Measurements from ENCODE around the gene SH3RF2. TPM values are rescaled to one million over a fixed set of nuclear protein-coding genes. Genes with fewer than 3 reads are reported as not detected.

The SH3RF2 gene
- total RNA-seq, 4 donors from 2014 or later, result 129 to 334 (median 160) TPM

DNA sequence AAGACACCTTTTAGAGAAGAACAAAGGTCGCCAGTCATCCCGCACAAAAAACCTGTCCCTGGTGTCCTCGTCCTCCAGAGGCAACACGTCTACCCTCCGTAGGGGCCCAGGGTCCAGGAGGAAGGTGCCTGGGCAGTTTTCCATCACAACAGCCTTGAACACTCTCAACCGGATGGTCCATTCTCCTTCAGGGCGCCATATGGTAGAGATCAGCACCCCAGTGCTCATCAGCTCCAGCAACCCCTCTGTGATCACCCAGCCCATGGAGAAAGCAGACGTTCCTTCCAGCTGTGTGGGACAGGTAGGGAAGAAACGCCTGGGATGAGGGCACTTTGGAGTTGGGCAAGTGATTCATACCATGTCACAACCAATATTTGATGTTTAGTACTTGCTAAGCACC, 77.4 kb downstream of the SH3RF2 start:
- Histone ChIP-seq H3K27ac (no peak overlapping the region), H3K9me3 (no peaks in the 10 kb centered on the region), H3K36me3 (peaks cover 8% of the 10 kb centered on the region), H3K4me1 (no peaks in the 10 kb centered on the region), H3K27me3 (no peaks in the 10 kb centered on the region), H3K4me3 (no peak overlapping the region)
- 91% methylated on average over 9 of the region's 9 CpGs for WGBS
- DNase-seq (ENCODE audit: low spot score in 2 of 2), result no peak
- no peak for TF ChIP-seq POLR2A (IDR thresholded peaks at IDR 0.05)
- TF ChIP-seq, protein P1, sequence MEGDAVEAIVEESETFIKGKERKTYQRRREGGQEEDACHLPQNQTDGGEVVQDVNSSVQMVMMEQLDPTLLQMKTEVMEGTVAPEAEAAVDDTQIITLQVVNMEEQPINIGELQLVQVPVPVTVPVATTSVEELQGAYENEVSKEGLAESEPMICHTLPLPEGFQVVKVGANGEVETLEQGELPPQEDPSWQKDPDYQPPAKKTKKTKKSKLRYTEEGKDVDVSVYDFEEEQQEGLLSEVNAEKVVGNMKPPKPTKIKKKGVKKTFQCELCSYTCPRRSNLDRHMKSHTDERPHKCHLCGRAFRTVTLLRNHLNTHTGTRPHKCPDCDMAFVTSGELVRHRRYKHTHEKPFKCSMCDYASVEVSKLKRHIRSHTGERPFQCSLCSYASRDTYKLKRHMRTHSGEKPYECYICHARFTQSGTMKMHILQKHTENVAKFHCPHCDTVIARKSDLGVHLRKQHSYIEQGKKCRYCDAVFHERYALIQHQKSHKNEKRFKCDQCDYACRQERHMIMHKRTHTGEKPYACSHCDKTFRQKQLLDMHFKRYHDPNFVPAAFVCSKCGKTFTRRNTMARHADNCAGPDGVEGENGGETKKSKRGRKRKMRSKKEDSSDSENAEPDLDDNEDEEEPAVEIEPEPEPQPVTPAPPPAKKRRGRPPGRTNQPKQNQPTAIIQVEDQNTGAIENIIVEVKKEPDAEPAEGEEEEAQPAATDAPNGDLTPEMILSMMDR (IDR thresholded peaks at IDR 0.05), result no peak
- no peak for TF ChIP-seq POLR2AphosphoS5 (IDR thresholded peaks at IDR 0.05)
- TF ChIP-seq EP300 (IDR thresholded peaks at IDR 0.05), result no peak

DNA sequence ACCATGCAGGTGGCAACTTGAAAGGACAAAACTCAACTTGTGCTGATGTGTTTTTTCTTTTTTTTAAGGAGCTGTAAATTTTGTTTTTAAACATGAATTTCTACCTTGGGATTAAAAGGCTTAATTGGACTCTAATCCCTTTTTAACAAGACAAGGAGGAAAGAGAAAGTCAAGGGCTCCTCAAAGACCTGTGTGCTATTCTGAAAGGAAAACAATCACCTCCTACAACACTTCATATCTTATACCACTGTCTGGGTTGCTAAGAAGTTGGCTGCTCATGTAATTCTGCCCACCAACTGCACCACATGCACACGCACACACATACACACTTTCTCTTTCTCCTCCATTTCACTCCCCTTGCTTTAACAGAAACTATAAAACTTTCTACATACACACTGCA, 78.6 kb downstream of the SH3RF2 start:
- Histone ChIP-seq H3K36me3 (peaks cover 8% of the 10 kb centered on the region), H3K4me3 (no peak overlapping the region), H3K9me3 (no peaks in the 10 kb centered on the region), H3K27me3 (no peaks in the 10 kb centered on the region), H3K4me1 (no peaks in the 10 kb centered on the region), H3K27ac (no peak overlapping the region)
- no peak for TF ChIP-seq POLR2A (IDR thresholded peaks at IDR 0.05)
- TF ChIP-seq EP300 (IDR thresholded peaks at IDR 0.05), result no peak
- no peak for TF ChIP-seq POLR2AphosphoS5 (IDR thresholded peaks at IDR 0.05)
- TF ChIP-seq, protein P1 (IDR thresholded peaks at IDR 0.05), result no peak
- no peak for DNase-seq (ENCODE audit: low spot score in 2 of 2)
- 100% methylated on average over 1 of the region's 1 CpG for WGBS

DNA sequence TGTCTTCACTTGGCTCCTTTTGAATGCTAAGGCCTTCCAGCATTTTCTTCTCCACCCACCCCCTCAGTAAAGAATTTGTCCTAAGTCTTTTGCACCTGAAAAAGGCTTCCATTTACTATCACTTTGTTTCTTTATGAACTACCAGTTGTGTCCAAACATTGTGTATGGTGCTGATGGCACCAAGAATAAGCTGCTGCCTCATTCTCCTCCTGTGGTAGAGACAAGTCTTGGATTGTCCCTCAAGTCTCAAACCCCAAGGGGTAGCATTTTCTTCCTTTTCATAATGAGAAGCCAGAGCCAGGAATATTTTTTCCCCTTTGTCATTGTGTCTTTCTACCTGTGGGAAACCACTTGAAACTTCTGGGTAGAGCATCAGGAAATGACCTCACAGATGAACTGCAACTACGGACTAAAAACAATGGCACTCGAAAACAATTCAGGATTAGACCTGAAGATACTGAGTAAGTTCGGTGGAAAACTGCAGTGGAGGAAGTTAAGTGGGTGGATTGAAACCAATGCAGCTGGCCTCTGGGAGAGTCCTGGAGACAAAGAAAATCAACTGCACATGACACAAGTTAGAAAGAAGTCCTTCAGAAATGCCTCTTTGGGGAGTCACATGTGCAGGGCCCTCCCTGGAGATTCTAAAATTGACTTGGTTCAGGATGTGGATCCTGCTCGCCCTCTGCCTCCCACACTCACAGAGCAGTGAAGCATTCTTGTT, 80.5 kb downstream of the SH3RF2 start:
- H3K27me3 ChIP-seq, result no peaks in the 10 kb centered on the region
- no peaks in the 10 kb centered on the region for H3K4me1 ChIP-seq
- H3K36me3 ChIP-seq, result peaks cover 8% of the 10 kb centered on the region
- TF ChIP-seq, protein P1 (IDR thresholded peaks at IDR 0.05), result no peak
- TF ChIP-seq POLR2A (IDR thresholded peaks at IDR 0.05) (no peak), EP300 (IDR thresholded peaks at IDR 0.05) (no peak)
- no peak for DNase-seq (ENCODE audit: low spot score in 2 of 2)
- 64% methylated on average over 4 of the region's 4 CpGs for WGBS
- H3K27ac ChIP-seq, result no peak overlapping the region
- no peak overlapping the region for H3K4me3 ChIP-seq
- no peaks in the 10 kb centered on the region for H3K9me3 ChIP-seq

DNA sequence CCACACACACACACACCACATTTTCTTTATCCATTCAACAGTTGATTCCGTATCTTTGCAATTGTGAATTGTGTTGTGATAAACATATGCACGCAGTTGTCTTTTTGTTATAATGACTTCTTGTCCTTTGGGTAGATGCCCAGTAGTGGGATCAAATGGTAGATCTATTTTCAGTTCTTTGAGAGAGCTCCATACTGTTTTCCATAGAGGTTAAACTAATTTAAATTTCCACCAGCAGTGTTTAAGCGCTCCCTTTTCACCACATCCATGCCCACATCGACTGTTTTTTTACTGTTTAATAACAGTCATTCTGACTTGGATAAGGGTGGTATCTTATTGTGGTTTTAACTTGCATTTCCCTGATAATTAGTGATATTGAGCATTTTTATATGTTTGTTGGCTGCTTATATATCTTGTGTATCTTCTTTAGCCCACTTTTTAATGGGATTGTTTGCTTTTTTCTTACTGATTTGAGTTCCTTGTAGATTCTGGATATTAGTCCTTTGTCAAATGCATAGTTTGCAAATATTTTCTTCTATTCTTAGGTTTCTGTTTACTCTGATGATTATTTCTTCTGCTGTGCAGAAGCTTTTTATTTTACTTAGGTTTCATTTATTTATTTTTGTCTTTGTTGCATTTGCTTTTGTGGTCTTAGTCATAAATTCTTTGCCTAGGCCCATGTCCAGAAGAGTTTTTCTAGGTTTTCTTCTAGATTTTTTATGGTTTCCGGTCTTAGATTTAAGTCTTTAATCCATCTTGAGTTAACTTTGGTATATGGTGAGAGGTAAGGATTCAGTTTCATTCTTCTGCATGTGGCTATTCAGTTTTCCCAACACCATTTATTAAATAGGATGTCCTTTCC, 82.4 kb downstream of the SH3RF2 start:
- 69% methylated on average over 5 of the region's 5 CpGs for WGBS
- Histone ChIP-seq H3K27ac (no peak overlapping the region), H3K9me3 (no peaks in the 10 kb centered on the region), H3K4me3 (no peak overlapping the region), H3K36me3 (peaks cover 5% of the 10 kb centered on the region), H3K4me1 (no peaks in the 10 kb centered on the region), H3K27me3 (no peaks in the 10 kb centered on the region)
- TF ChIP-seq POLR2A (IDR thresholded peaks at IDR 0.05), result no peak
- DNase-seq (ENCODE audit: low spot score in 2 of 2), result no peak

DNA sequence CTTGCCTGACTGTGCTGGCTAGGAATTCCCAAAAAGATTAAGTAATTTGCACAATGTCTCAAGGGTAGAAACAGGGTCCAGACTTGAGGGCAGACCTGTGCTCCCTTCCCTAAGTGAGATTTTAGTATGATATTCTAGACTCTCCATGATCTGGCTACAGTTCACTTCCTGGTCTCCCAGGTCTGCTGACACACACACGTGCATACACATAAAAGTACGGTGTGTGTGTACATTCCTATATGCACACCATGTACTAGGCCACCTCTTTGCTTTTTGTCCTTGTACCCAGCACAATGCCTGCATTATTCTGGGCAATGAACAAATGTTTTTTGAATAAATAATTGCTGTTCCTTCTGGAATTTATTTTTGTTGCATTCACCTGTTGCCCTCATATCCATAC, 83.7 kb downstream of the SH3RF2 start:
- Histone ChIP-seq H3K27me3 (no peaks in the 10 kb centered on the region), H3K4me3 (no peak overlapping the region), H3K36me3 (peaks cover 5% of the 10 kb centered on the region), H3K9me3 (no peaks in the 10 kb centered on the region), H3K27ac (no peak overlapping the region), H3K4me1 (no peaks in the 10 kb centered on the region)
- no peak for TF ChIP-seq POLR2AphosphoS5 (IDR thresholded peaks at IDR 0.05)
- no peak for TF ChIP-seq POLR2A (IDR thresholded peaks at IDR 0.05)
- DNase-seq (ENCODE audit: low spot score in 2 of 2), result no peak
- 21% methylated on average over 2 of the region's 2 CpGs for WGBS

DNA sequence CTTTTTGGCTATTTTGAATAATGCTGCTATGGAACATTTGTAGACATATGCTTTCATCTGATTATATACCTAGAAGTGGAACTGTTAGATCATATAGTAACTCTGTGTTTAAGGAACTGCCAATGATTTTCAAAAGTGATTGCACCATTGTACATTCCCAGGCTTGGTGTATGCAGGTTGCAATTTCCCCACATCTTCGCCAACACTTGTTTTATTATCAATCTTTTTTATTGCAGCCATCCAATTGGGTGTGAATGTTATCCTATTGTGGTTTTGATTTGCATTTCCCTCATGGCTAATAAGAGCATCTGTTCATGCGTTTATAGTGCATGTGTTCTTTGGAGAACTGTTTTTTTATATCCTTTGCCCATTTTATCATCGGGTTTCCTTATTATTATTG, 87.7 kb downstream of the SH3RF2 start:
- no peak for TF ChIP-seq POLR2A (IDR thresholded peaks at IDR 0.05)
- TF ChIP-seq POLR2AphosphoS5 (IDR thresholded peaks at IDR 0.05), result no peak
- TF ChIP-seq EP300 (IDR thresholded peaks at IDR 0.05), result no peak
- TF ChIP-seq, protein P1 (IDR thresholded peaks at IDR 0.05), result no peak
- 66% methylated on average over 3 of the region's 3 CpGs for WGBS
- H3K9me3 ChIP-seq, result no peaks in the 10 kb centered on the region

More for the DNA sequence above, 87.7 kb downstream of the SH3RF2 start:
- peaks cover 20% of the 10 kb centered on the region for H3K4me1 ChIP-seq
- DNase-seq (ENCODE audit: low spot score in 2 of 2), result no peak
- H3K4me3 ChIP-seq, result no peak overlapping the region
- no peaks in the 10 kb centered on the region for H3K27me3 ChIP-seq
- peaks cover 5% of the 10 kb centered on the region for H3K36me3 ChIP-seq
- H3K27ac ChIP-seq, result no peak overlapping the region

Data from suprapubic skin (tissue), 4 donors.